HG02884 (cell line): ENCODE results near the gene SGMS1.
A peak's percentile ranks its signal among the peaks of the same experiment; 100 is the strongest.
"Not testable (repeated sequence)": the region's sequence is repeated elsewhere in the genome, so short reads cannot be mapped to it uniquely, and the experiment has no call there.

ENCODE experiments used
- ATAC-seq: cut with Tn5 transposase; IDR thresholded peaks from one replicate; pipeline ENCODE4 v1.9.1; 2021; ENCODE audit warnings: mild to moderate bottlenecking, moderate library complexity; ENCODE audit not compliant: unreplicated experiment

Gene SGMS1

DNA sequence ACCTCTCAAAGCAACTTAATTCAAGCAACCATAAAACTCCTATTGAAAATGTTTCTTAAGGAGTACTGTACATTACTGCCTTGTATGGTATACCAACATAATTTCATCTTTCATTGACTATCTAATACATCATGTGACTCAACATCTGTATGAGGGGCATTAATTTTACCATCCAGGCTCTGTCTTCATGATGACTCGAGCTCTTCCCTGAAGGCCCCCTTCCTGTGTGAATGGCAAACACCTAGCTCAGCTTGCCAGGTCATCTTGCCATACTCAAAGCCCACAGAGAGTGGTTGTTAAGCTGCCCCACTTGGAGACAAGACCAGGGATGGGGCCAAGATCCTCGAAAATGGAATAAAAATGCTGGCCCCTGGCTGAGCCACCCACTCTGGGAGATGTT is 82.4 kb downstream of the SGMS1 start:
- no peak for ATAC-seq

DNA sequence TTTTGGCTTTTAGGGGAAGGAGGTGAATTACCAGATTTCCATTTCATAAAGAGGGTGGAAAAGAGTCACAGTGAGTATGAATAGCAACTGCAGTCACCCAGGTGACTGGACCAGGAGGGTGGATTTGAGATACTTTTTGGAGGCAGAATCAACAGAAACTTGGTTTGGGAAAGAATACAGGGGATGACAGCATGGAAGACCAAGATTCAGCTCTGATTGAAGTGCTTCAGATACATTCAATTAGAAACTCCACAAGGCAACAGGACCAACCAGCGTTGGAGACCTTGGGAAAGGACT is 83.0 kb downstream of the SGMS1 start:
- ATAC-seq = peak; percentile 6

DNA sequence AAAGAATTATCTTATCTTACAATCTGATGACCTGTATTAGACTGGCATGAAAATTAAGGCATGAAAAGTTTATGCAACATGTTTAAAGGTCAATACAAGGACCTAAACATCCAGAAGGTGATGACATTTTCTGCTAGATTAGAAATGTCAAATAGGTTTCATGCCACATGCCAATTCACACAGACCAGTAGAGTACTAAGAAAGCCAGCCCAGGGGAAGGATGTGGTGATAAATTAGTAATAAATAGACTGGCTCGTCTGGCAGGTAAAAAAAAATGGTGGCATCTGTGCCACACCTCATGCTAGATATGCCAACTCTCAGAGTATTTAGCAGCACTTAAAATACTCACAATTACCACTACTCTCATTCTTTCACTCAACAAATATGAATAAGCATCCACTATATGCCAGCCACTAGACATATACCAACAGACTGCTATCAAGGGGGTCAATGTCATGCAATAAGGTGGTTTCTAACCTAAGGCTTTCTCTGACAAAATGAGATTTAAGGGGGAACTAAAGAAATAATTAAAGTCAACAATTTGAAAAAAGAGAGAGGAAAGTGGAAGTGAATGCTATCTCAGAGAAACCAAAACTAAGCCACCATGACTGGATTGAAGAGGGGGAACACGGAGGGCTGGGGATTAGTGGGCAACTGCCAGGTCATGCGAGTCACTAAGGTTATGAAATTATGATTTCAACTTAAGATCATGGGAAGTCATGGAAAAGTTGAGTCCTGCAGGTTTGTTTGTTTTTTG is 83.5 kb downstream of the SGMS1 start:
- peak; percentile 41 for ATAC-seq

DNA sequence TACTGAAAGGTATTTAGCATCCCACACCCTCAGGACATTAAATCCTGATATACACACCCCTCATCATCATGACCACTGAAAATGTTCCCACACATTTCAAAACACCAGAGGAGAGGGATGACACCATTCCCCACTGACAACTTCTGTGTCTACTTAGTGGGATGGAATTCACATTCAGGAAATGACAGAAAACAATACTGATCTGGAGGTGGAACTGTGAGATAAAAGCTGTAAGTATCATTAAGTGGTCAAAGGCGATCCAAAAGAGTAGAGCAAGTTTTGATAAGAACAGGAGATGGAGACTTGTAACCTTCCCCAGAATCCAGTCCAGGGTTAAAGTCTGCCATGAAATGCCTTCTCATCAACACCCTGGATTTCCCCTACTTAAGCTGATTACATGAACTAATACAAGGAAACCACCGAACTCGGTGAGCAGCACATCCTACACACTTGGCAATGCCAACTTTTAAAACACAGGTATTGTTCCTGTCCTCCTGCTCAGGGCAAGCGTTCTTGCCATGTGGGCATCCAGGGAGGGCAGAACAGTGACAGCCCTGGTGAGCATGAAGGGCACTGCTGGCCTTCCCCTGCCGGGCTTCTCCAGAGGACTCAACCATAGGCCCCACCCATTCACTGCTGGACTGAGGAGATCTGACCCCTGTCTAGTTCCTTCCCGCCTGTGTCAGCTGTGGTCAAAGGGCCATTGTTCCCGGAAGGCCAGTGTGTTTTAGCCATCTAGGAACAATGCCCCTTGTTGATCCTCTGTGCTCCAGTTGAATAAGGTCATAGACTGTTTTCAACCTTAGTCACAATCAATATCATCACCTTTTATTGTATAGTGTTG is 85.0 kb downstream of the SGMS1 start:
- peak; percentile 43 for ATAC-seq

DNA sequence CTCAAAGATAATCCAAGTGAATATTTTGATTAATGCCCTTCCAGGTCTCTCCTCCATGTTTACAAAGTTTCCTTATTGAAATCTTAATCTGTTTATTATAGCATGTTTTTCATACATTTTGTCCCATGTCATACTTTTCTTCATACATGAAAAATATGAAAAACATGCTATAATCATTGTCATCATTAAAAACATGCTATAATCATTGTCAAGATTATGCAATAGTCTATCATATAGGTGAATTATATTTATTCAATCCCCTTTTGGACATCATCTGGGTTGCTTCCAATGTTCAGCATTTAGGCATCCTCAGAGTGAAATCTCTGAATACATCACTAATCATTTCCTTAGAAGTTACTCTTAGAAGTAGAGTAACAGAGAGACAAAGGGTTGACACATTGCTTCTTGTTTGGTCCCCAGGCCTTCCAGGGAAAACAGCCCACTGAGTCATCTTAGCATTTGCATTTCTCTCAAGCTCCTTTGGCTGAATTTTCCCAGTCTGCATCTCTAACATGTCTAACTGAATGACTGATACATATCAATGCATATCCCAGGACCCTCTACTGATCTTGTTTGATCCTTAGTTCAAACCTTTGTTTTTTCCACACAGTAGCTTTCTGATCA is 87.0 kb downstream of the SGMS1 start:
- ATAC-seq = no peak

DNA sequence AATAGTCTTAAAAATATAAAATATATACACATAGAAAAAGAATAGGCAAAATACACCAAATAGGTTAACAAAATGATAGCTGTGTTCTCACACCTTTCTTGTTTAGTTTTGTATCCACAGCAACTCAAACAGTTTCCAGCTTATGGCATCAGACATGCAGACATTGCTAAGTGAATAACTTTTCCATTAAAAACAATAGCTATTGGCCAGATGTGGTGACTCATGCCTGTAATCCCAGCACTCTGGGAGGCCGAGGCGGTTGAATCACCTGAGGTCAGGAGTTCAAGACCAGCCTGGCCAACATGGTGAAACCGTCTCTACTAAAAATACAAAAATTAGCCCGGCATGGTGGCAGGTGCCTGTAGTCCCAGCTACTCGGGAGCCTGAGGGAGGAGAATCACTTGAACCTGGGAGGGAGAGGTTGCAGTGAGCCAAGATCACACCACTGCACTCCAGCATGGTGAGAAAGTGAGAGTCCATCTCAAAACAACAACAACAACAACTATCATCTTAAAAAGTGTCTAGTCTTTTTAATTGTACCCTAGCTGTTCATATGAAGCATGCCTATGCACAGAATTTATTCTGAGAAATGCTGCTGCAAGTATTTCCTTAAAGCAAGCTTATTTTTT is 88.9 kb downstream of the SGMS1 start:
- ATAC-seq = not testable (repeated sequence)

DNA sequence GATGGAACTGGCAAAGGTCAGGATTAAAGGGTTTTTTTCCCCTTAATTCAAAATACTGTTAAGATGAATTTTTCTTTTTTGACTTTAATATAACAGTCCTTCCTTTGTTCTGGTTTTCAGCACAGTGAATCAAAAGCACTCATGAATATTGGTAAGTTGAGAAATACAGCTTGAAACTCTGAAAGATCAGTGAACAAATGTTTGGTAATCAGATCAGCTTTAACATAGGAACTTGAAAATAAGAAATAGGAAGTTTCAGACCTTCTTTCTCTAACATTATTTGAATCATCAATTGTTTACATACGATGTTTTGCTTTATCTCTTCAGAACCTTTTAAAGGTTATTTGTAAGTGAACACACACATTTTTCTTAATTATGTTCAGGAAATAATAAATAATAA is 90.5 kb downstream of the SGMS1 start:
- no peak for ATAC-seq

DNA sequence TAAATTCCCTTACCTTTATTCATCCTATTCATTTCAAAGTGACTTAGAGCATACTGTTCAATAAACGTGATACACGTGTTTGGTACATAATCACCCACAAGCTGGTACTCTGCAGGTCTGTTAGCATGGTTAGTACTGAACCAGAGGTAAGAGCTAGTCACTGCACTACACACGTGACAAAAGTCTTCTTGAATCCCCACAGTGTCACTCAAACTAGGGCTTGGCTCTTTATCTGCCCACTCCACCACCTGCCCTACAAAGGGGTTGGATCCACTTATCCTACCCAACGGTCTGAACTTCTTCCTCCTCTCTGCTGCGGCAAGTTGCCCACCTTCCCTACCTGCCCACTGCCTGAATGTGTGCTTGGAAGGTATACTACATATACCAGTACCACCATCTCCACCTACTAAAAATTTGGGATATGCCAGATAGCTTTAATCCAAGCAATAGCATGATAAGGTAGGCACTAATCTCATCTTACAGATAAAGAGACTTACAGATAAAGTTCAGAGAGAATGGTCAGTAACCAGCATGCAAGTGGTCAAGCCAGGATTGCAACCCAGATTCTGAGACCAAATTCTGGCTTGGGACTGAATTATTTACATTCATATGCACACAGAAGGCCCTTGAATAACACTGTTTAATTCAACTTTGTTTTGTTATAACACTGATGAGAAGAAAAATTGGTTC is 92.2 kb downstream of the SGMS1 start:
- ATAC-seq = no peak

DNA sequence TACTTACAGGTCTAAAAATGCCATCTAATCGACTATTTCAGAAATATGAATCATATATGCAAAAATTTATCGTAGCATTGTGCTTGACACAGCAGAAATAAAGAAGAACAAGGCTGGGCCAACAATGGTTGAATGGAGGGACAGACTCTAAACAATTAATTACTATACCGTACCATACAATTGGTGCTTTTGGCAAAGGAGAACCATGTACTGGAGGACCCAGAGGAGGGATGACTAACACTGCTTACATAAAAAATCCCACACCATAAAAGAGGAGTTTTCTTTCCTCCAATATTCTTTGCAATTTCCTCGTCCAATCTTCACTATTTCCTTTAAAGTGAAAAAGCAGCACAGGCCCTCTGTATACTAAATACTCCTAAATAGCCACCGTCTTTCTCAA is 94.1 kb downstream of the SGMS1 start:
- no peak for ATAC-seq

DNA sequence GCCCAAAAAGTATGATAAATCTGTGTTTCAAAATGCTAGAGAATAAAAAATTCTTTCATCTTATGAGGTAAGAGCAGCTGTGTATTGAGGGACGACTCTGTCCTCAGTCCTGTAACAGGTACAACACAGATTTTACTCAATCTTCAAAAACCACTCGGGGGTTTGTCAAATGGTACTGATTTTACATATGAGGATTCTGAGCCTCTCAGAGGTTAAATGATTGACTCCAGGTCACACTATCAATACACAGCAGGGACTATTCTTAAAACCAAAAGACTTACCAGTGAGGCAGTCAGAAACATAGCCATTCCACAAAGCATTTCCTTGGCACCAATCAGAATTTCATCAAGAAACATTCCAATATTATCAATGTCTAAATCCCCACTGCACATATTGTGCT is 95.5 kb downstream of the SGMS1 start:
- ATAC-seq = no peak

DNA sequence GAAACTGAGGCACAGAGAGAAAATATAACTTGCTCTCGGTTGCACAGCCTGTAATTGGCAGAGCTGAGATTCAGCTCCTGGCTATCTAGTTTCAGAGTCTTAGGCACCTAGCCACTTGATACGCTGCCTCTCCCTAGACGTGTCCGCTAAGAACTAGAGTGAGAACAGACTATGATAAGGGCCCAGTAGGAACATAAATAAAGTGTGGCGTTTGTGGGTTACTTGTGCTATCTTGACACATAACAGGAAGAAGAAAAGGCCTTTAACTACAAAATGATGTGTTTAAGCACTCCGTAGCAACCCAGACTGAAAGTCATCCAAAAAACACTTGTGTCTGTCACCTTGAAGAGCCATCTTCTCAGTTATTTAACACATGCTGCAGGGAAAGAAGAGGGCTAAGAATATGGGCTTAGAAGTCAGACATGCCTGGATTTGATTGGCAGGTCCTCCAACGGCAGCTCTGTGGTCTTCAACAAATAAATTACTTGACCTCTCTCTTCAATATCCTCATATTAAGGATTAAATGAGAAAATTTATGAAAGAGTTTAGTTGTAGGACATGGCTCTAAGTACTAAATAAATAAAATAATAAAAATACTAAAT is 96.2 kb downstream of the SGMS1 start:
- no peak for ATAC-seq

DNA sequence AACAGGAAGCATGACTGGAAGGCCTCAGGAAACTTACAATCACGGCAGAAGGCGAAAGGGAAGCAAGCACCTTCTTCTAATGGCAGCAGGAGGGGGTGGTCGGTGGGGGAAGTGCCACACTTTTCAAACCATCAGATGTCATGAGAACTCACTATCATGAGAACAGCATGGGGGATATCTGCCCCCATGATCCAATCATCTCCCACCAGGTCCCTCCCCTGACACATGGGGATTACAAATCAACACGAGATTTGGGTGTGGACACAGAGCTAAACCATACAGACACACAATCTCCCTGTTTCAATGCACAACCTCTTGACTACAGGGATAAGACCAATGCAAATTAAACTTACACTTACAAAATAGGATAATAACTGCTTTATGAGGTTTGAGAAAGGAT is 97.6 kb downstream of the SGMS1 start:
- no peak for ATAC-seq

DNA sequence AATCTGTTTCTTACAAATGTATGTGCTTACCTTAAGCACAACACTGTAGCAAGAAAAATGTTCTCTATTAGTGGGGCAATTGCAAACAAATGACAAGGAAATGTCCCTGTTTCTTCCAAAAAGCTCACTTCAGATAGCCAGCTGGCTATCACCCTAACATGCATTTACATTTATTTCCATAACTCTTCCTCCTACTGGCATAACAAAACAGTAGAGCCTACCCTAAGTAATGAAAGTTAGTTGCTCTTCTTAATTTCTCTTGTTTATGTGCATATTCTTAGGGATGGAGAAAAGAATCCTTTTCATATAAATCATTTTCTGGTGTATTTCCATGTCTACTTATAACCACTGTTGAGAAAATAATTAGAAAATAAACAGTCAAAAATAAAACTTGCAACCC is 100.4 kb downstream of the SGMS1 start:
- no peak for ATAC-seq

DNA sequence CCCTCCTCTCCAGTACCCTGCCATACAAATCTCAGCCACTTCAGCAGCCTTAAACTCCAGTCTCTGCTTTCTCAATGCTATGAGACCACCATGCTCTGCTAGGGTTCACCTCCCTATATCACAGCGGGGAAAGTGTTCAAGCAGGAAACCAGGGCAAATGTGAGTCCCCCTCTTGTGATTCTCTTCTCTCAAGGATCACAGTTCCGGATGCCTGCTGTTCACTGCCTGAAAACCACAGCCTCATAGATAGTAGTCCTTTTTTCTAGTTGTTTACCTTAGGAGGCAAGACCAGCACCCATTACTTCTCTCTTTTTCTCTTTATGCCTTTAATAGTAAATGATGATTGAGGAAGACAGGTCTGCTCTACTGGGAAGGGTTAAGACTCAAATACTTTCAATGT is 100.8 kb downstream of the SGMS1 start:
- no peak for ATAC-seq

DNA sequence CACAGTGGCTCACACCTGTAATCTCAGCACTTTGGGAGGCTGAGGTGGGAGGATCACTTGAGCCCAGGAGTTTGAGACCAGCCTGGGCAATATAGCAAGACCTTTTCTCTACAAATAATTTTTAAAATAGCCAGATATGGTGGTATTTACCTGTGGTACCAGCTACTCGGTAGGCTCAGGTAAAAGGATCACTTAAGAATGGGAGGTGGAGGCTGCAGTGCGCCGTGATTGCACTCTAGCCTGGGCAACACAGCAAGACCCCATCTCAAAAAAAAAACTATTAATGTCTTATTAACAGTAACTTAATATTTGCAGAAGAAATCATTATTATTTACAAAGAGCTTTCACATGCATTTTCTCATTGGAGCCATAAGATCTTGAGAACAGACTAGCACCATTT is 103.6 kb downstream of the SGMS1 start:
- ATAC-seq = no peak

DNA sequence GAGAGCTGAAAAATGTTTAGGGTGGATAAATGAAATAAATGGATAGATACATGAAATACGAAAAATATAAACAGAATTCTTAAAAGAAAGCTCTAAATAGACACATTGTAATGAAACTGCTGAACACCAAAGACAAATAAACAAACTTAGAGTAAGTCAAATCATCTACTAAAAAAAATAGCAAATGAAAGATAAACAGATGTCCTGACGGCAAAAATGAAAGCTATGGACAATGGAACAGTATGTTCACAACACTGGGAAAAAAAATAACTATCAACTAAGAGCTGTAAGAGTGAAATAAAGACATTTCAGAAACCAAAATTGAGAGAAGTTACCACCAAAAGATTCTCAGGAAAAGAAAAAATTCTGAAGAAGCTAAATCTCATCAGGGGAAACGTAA is 106.1 kb downstream of the SGMS1 start:
- ATAC-seq = no peak

DNA sequence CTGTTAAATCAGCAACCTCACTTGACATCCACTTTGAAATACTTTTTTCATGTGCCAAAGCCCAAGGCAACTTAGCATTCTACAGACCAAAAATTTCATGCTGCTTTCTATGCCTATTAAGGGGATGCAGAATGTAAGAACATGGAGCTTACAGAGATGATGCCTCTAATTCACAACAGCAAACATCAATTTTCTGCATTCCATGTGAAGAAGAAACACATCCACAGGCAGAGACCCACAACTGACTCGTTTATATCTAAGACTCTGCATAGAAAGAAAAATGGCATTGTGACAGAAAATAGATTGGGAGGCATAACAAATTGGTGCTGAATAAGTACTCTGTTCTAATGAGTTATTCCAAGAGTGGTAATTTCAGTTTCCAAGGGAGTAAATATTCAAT is 107.6 kb downstream of the SGMS1 start:
- ATAC-seq = no peak

DNA sequence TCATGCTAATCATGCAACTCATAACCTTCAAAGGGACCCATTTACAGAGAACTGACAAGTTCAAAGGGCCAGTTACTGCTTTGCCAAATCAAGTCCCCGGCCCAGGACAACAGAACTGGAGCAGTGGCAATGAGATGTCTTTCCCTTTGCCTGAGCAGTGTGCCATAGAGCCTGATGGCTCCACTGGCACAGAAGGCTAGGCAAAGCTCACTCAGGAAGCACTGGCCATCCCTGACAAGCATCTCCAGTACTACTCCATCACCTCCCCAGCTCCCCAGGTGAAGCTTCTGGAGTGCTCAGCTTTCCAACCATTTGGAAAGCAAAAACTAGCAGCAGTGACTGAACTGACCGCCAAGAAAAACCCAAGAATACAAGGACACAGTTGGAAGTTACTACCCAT is 108.3 kb downstream of the SGMS1 start:
- ATAC-seq = no peak

DNA sequence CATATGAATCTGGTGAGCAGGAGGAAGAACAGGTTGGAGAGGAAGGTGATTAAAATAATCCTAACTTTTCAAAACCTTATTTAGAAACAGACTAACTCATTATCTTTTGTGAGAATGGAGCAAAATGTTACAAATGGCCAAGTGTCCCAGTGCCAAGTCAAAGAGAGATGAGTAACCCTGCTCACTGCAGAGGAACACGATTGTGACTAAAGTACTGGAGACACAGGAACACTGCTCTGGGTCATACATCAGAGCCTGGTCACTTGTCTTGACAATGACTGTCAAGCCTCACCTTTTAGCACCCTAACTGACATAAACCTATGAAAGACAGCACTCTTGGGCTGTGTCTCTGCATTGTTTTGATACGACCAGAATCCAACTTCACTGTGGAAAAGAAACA is 108.8 kb downstream of the SGMS1 start:
- no peak for ATAC-seq

DNA sequence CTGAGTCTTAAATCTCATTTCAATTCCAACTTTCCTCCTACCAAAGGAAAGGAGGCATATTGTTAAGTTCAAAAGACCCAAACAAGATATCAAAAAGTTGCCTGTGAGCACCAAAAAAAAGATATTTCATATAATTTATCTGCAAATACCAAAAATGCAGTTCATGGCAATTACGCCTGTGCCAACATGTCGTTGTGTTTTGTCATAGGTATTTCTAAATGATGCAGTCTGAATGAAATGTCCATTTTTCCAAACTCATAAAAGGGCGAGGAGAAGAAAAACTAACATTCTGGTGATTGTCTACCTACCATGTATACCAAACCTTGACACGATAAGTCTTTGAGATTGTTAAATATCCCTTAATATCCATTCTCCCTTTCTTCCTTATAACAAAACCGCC is 109.8 kb downstream of the SGMS1 start:
- no peak for ATAC-seq
